GM12865 (cell line): Measurements from ENCODE around the gene ZNF598.
A peak's percentile ranks its signal among the peaks of the same experiment; 100 is the strongest.

Source experiments
- DNase-seq: peaks from one replicate; pipeline ENCODE4 v3.0.0; 2010; ENCODE audit warnings: low read depth
- H3K4me3 ChIP-seq: 2 replicates; pipeline ENCODE4 v1.5.1; 2011; ENCODE audit warnings: mild to moderate bottlenecking, low read depth, low read length, control low read depth
- CTCF ChIP-seq: IDR thresholded peaks from 2 replicates; pipeline ENCODE4 v1.5.1; 2011; ENCODE audit warnings: low read length, control low read depth, low read depth, inconsistent platforms; ENCODE audit not compliant: insufficient read depth; ENCODE audit errors: missing control alignments

ZNF598 gene

GRCh38 chr16:1973461-1974156, 36.0 kb downstream of the ZNF598 start:
- DNase-seq: no peak
- TF ChIP-seq CTCF: no peak
- H3K4me3 ChIP-seq: no peak overlapping the region

- peak overlapping the region; percentile 71 for H3K4me3 ChIP-seq
- DNase-seq: no peak
- no peak for TF ChIP-seq CTCF
These were observed 37.1 kb downstream of the ZNF598 start for GRCh38 chr16:1972490-1972877.

GRCh38 chr16:1971796-1972489, 37.7 kb downstream of the ZNF598 start, which contains the start of gene TBL3:
Gene TBL3, plus strand, starts transcription at chr16:1972053. Its CDS starts 112 bp downstream, at chr16:1972165.
- TF ChIP-seq CTCF: no peak
- peak within 1 kb of the TSS; percentile 71 for H3K4me3 ChIP-seq
- DNase-seq: peak; percentile 98

GRCh38 chr16:1968146-1968953, 41.3 kb downstream of the ZNF598 start:
- no peak for DNase-seq
- no peak for TF ChIP-seq CTCF
- no peak overlapping the region for H3K4me3 ChIP-seq

- no peak for DNase-seq
- no peak for TF ChIP-seq CTCF
- H3K4me3 ChIP-seq: peak within 1 kb of the TSS; percentile 79
These were observed 43.2 kb downstream of the ZNF598 start, which contains the start of gene RNF151 for GRCh38 chr16:1966460-1966859. Gene RNF151, plus strand, starts transcription at chr16:1966856. Its CDS starts 26 bp downstream, at chr16:1966882.

- DNase-seq: no peak
- H3K4me3 ChIP-seq: peak overlapping the region; percentile 79
- no peak for TF ChIP-seq CTCF
These were observed 44.1 kb downstream of the ZNF598 start for GRCh38 chr16:1965396-1966001.
